ENCODE data around the gene TARBP1. TPM values are rescaled to one million over a fixed set of nuclear protein-coding genes. Genes with fewer than 3 reads are reported as not detected.

Gene TARBP1
- total and polyA plus RNA-seq, 2 donors = 8.6 to 52.7 TPM

DNA sequence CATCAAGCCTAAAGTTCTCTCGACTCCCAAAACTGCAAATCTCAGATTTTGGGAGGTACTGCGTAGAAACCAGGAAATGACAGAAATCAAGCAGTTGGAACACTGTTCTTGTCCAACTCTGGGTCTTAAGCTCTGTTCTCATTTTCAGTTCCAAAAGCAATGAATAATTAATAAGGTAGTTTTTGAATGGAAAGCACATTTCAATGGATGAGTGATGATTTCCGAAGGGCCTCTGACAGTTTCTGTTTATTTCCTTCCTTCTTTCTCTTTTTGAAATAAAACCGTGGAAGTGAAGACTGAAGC lies 20.9 kb upstream of the TARBP1 start:
- no peak overlapping the region for H3K4me3 ChIP-seq (ENCODE audit: low read depth, low read length)
- no peaks in the 10 kb centered on the region for H3K4me1 ChIP-seq (ENCODE audit: insufficient read depth)
- H3K27ac ChIP-seq (ENCODE audit: low read depth) = peak overlapping the region; percentile 82
- no peaks in the 10 kb centered on the region for H3K36me3 ChIP-seq (ENCODE audit: insufficient read depth)
- WGBS = 39% methylated on average over 4 of the region's 4 CpGs
- no peak for DNase-seq (ENCODE audit: extremely low spot score)

DNA sequence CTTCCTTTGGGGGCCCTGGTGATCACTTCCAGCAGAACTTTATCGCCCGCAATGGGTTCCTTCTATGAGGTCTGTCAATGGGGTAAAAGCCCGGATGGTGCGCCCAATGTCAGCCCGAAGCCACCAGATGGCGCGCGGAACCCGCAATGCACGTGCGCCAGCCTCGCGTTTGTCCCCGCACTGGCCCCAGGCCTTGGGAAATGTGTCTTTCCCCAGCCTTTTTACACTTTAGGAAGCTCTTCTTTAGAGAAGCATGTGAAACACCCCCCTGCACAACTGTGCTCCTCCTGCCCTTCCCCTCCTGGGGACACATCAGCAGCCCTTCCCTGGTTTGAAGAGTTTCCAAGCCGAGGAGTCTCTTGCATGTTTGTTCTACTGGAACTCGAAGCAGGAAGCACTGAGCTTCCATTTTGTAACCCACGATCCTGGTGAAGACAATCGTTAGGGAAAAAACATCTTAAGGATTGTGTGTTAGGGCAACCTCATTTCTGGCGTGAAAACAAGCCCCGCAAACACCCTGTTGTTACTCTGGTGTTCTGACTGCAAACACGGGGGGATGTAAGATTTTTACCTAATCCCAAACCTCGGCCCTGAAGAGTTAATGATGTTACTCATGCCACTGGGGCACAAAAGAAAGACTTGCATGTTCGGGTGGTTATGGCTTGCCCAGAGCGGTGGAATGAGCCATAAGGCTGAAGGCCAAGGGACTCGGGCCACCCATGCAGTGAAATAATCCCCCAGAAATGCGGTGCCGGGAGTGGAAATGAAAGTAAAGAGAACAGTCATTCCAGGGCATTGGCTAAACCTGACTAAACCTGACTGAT lies 20.4 kb upstream of the TARBP1 start:
- Histone ChIP-seq H3K27ac (ENCODE audit: low read depth) (peak overlapping the region; percentile 82), H3K36me3 (ENCODE audit: insufficient read depth) (no peaks in the 10 kb centered on the region), H3K4me1 (ENCODE audit: insufficient read depth) (no peaks in the 10 kb centered on the region), H3K4me3 (ENCODE audit: low read depth, low read length) (no peak overlapping the region)
- DNase-seq (ENCODE audit: extremely low spot score) = peak; percentile 74
- 9% methylated on average over 27 of the region's 27 CpGs for WGBS

DNA sequence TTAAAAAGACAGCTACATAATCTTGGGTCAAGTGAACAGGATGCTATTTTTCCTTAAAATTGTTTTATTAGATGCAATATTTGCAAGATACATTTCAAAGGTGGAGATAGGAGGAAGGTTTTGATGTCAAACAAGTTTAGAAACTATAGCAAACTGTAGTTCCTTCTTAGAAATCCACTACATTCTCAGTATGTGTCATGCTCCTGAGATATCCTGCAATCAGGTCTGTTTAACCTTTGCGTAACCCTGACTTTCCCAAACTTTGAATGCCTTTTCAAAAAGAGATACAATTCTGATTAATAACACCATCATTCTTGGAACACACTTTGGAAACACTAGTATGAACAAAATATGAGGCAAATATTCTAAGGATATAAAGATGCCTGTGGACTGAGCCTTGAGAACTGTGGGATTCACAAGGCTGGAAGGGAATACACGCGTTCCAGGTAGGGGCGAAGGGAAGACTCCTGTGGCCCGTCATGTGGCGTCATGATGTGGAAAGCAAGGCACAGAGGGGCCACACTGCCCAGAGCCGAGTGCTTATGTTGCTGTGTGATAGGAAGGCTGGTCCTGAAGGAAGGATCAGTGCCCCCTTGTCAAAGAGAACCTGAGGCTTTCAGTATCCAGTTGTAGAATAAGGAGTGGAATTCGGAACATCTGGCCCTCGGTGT lies 19.6 kb upstream of the TARBP1 start:
- WGBS = 55% methylated on average over 9 of the region's 9 CpGs
- no peak overlapping the region for H3K4me3 ChIP-seq (ENCODE audit: low read depth, low read length)
- H3K27ac ChIP-seq (ENCODE audit: low read depth) = peak overlapping the region; percentile 13
- H3K36me3 ChIP-seq (ENCODE audit: insufficient read depth) = no peaks in the 10 kb centered on the region
- no peaks in the 10 kb centered on the region for H3K4me1 ChIP-seq (ENCODE audit: insufficient read depth)
- no peak for DNase-seq (ENCODE audit: extremely low spot score)

DNA sequence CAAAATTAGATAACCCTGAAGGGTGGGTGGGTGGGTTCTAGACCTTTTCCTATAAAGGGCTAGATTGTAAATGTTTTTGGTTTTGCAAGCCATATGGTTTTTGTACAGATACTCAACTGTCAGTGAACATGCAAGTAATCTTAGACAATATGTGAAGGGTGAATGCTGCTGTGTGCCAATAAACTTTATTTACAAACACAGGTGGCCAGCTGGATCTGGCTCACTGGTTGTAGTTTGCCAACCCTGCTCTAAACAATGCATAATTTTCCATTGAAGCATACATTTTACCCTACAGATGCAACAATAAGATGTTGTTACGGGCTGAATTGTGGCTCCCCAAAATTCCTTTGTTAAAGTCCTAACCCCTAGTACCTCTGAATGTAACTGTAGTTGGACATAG lies 18.6 kb upstream of the TARBP1 start:
- no peak for DNase-seq (ENCODE audit: extremely low spot score)
- no peaks in the 10 kb centered on the region for H3K4me1 ChIP-seq (ENCODE audit: insufficient read depth)
- 96% methylated on average over 1 of the region's 1 CpG for WGBS
- no peaks in the 10 kb centered on the region for H3K36me3 ChIP-seq (ENCODE audit: insufficient read depth)
- no peak overlapping the region for H3K4me3 ChIP-seq (ENCODE audit: low read depth, low read length)
- H3K27ac ChIP-seq (ENCODE audit: low read depth) = no peak overlapping the region

DNA sequence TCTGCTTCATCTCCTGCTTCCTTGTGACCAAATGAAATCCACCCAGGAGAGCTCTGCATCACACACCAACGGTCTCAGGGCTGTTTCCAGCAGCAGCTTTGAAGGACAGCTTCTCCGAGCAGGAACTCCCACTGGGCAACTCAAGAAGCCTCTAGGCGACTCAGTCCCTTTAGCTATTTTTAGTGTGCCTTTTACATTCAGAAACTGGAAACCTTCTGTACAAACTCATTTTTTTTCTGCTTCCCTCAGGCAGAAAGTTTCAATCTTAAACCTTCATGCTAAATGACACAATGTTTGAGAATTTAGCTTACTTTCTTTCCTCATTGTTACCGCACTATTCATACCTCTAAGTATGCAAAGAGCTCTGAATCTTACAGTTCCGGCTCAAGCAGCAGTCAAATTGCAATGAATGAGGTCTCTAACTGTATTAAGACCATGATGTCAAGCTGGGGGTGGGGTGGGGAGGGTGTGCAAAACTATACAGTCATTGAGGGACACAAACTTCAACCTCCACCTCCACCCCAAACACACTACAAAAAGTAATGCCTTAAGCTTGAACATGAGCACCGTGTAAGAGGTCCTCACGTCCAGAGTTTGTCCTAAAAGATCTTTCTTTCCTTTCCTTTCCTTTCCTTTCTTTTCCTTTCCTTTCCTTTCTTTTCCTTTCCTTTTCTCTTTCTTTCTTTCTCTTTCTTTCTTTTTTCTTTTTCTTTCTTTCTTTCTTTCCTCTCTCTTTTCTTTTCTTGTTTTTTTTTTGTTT lies 16.4 kb upstream of the TARBP1 start:
- H3K4me1 ChIP-seq (ENCODE audit: insufficient read depth) = no peaks in the 10 kb centered on the region

DNA sequence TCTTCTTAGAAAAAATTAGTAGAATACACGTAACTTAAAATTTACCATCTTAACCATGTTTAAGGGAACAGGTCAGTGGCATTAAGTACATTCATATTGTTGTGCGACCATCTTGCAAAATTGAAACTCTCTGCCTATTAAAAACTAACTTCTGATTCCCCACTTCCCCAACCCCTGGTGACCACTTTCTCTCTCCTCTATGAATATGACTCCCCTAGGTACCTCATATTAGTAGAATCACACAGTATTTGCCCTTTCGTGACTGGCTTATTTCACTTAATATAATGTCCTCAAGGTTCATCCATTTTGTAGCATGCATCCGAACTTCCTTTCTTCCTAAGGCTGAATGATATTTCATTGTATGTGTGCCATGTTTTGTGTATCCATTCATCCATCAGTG lies 15.1 kb upstream of the TARBP1 start:
- 97% methylated on average over 4 of the region's 4 CpGs for WGBS
- Histone ChIP-seq H3K4me3 (ENCODE audit: low read depth, low read length) (no peak overlapping the region), H3K4me1 (ENCODE audit: insufficient read depth) (no peaks in the 10 kb centered on the region)

More for the DNA sequence above, 16.4 kb upstream of the TARBP1 start:
- Histone ChIP-seq H3K4me3 (ENCODE audit: low read depth, low read length) (no peak overlapping the region), H3K27ac (ENCODE audit: low read depth) (no peak overlapping the region), H3K36me3 (ENCODE audit: insufficient read depth) (no peaks in the 10 kb centered on the region)
- no peak for DNase-seq (ENCODE audit: extremely low spot score)
- 55% methylated on average over 7 of the region's 7 CpGs for WGBS

DNA sequence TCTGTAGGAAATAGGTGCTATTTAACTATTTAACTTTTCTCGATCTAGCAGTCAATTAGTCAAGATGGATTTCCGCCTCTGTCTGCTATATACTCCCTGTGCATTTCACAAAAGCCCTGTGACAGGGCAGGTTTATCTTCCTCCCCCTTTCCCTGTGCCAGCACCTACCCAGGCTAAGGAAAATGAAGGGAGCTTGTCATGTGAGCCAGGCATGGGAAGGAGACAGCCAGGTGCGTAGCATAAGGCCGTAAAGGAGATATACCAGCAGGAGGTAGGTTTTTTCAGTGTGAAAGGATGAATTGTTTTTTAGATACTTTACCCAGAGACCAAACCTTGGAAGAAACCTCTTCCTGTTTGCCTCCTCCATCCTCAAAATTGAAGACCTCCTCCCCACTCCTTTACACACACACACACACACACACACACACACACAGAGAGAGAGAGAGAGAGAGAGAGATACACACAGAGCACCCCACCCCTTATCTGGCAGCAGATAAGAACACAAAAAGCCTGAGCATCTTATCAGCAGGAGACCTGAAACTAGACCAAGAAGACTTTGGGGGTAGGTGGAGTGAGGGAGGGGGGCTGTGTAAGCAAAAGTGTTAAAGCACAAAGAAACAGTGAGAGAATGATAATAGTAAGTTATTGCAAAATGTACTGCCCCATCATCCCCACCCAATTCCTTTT lies 12.0 kb upstream of the TARBP1 start:
- Histone ChIP-seq H3K27ac (ENCODE audit: low read depth) (no peak overlapping the region), H3K4me3 (ENCODE audit: low read depth, low read length) (no peak overlapping the region), H3K36me3 (ENCODE audit: insufficient read depth) (no peaks in the 10 kb centered on the region), H3K4me1 (ENCODE audit: insufficient read depth) (no peaks in the 10 kb centered on the region)
- DNase-seq (ENCODE audit: extremely low spot score) = no peak
- WGBS = 94% methylated on average over 4 of the region's 4 CpGs

More for the DNA sequence above, 15.1 kb upstream of the TARBP1 start:
- DNase-seq (ENCODE audit: extremely low spot score) = no peak
- Histone ChIP-seq H3K27ac (ENCODE audit: low read depth) (no peak overlapping the region), H3K36me3 (ENCODE audit: insufficient read depth) (no peaks in the 10 kb centered on the region)

DNA sequence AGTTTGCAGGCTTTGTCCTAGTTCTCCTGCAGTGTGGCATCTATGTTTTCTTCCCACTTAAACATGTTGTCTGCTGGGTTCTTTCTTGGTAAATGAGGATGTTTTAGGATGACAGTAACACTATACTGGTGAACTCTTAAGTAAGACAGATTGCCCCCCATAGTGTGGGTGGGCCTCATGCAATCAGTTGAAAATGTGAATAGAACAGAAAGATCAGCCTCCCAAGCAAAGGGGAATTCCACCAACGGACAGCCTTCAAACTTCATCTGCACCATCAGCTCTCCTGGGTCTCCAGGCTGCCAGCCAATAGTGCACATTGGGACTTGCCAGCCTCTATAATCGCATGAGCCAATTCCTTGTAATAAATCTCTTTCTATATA lies 10.7 kb upstream of the TARBP1 start:
- 82% methylated on average over 2 of the region's 2 CpGs for WGBS
- no peak for DNase-seq (ENCODE audit: extremely low spot score)
- H3K36me3 ChIP-seq (ENCODE audit: insufficient read depth) = no peaks in the 10 kb centered on the region
- H3K4me3 ChIP-seq (ENCODE audit: low read depth, low read length) = no peak overlapping the region
- H3K27ac ChIP-seq (ENCODE audit: low read depth) = no peak overlapping the region
- H3K4me1 ChIP-seq (ENCODE audit: insufficient read depth) = no peaks in the 10 kb centered on the region

DNA sequence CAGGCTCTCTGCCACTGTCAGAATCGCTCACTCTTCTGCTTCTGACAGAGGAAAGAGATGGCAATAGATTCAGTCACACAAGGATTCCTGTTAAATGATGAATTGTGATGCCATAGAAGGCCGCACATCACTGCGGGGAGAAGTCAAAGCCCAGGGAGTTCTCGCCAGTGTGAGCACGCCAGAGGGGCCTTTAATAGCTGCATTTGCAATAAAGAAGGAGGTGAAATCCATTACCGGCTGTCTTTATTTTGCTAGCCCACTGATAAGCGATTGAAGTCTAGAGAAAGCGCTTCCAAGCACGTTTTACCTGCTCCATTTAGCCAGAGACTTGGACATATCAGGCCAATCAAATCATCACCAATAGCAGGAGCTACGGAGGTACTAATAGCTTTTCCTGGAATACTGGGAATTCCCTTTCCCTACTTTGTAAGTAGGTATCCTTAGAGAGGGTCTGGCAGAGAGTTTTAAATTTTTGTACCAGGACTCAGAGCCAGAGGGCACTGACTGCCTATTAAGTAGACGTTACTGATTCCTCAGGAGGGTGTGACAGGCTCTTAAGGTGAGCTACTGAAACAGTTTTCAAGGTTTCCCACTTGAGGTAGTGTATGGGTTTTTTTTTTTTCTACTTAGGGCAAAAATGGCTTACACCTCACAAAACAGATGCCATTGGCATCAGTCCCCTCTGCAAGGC lies 10.2 kb upstream of the TARBP1 start:
- DNase-seq (ENCODE audit: extremely low spot score) = no peak
- Histone ChIP-seq H3K4me1 (ENCODE audit: insufficient read depth) (no peaks in the 10 kb centered on the region), H3K4me3 (ENCODE audit: low read depth, low read length) (no peak overlapping the region), H3K27ac (ENCODE audit: low read depth) (no peak overlapping the region), H3K36me3 (ENCODE audit: insufficient read depth) (no peaks in the 10 kb centered on the region)
- 91% methylated on average over 11 of the region's 11 CpGs for WGBS

DNA sequence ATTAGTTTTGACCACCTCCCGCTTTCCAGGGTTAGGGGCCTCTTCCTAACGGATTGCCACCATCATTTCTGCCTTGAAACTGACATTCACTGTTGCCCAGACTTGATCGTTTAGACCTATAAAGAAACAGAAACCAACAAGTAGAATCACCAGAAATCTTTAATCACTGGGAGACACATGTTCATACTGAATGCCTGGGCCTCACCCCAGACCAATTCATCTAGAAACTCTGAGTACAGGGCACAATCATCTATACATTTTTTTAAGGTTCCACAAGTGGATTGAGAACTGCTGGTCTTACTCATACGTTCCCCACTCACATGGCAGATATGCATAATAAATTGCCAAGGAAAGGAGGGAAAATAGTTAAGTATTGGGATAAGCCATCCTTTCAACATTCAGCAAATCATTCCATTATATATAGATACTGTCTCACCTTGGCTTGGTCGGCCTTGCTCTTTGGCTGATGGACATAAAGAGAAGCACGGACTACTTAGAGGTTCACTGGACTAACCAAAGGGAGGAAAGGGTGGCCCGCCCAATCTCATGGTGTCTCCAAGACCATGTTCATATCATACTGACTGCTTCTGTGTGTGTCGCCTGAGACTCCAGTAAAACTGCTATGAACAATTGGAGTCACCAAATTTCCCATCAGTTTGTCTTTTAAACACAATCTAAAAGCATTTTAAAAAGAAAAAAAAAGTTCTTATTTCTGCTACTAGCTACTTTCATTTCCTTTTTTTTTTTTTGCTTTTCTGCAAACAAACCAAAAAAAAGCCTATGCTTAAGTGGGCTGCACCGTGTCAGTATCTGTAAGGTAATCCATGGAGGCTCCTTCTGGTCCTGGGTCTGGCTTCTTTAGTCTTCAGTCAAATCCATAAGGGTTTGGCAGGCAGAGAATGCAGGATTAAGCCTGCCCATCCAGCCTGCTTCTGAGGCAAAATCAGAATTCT lies 9.4 kb upstream of the TARBP1 start:
- WGBS = 86% methylated on average over 9 of the region's 9 CpGs
- Histone ChIP-seq H3K36me3 (ENCODE audit: insufficient read depth) (no peaks in the 10 kb centered on the region), H3K27ac (ENCODE audit: low read depth) (no peak overlapping the region), H3K4me3 (ENCODE audit: low read depth, low read length) (no peak overlapping the region), H3K4me1 (ENCODE audit: insufficient read depth) (no peaks in the 10 kb centered on the region)
- DNase-seq (ENCODE audit: extremely low spot score) = no peak

DNA sequence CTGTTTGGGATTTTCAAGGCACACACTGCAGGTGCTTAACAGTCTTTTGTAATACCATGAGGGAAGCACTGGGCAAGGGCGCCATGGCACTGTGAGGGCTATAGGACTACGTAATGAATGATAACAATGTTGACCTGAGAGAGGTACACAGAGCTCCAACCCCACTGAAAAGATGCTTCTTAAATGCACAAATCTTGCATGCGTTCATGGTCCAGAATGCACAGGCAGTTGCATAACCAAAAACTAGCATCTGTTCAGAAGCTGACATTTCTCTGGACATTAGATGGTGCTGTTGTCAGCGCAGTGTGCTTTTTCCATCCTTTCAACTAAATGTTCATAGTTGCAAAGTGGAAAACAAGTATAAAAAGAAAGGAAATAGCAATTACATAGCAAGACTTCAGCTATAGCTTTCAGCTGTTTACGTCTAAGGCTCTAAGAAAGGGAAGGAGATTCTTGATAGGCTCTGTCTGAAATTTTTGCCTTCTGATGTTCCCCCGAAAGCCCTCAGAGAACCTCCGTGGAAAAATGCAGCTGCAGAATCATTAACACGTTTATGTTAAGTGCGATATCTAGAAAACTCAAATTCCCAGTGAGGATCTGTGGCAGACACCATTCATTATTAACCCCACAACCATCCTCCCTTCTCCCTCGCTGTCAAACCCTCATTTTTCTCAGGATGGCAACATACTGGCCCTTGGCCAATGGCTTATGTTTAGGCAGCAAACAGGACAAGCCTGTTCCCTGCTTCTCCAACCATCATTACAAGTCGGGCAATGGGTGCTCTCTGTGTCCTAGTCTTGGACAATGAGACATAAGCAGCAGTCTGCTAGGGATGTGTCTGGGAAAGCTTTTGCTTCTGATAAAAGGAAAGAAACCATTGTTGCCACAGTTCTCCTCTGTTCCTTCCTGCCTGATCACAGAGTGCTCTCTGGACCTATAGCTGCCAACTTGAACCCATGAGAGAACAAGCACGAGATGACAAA lies 8.2 kb upstream of the TARBP1 start:
- H3K4me1 ChIP-seq (ENCODE audit: insufficient read depth) = no peaks in the 10 kb centered on the region
- WGBS = 48% methylated on average over 12 of the region's 12 CpGs
- H3K27ac ChIP-seq (ENCODE audit: low read depth) = no peak overlapping the region
- no peak overlapping the region for H3K4me3 ChIP-seq (ENCODE audit: low read depth, low read length)
- H3K36me3 ChIP-seq (ENCODE audit: insufficient read depth) = no peaks in the 10 kb centered on the region
- no peak for DNase-seq (ENCODE audit: extremely low spot score)

Measured in urinary bladder (tissue), 4 donors.